Subcutaneous abdominal adipose tissue (tissue), 5 donors: ENCODE data around the gene C19orf12.
A peak's percentile ranks its signal among the peaks of the same experiment; 100 is the strongest.

Experiments used
- H3K27ac ChIP-seq: one replicate; pipeline ENCODE4 v1.7.0; 2013; ENCODE audit warnings: low read depth, mild to moderate bottlenecking, inconsistent platforms, low read length, moderate library complexity
- H3K27me3 ChIP-seq, 5 donors: one replicate each; pipeline ENCODE4 v1.7.0; 2013; ENCODE audit warnings: low read length in 5 of 5, inconsistent platforms in 1 of 5; ENCODE audit not compliant: control insufficient read depth in 5 of 5, insufficient read depth in 4 of 5
- H3K36me3 ChIP-seq, 5 donors: one replicate each; pipeline ENCODE4 v1.7.0; 2013; ENCODE audit warnings: low read length in 5 of 5; ENCODE audit not compliant: control insufficient read depth in 5 of 5, insufficient read depth in 5 of 5
- H3K4me1 ChIP-seq, 5 donors: one replicate each; pipeline ENCODE4 v1.7.0; 2013; ENCODE audit warnings: low read length in 5 of 5, mild to moderate bottlenecking in 3 of 5, moderate library complexity in 1 of 5; ENCODE audit not compliant: control insufficient read depth in 5 of 5, insufficient read depth in 5 of 5
- H3K4me3 ChIP-seq, 5 donors: one replicate each; pipeline ENCODE4 v1.7.0; 2013; ENCODE audit warnings: low read length in 5 of 5, low read depth in 1 of 5
- H3K9ac ChIP-seq, 5 donors: one replicate each; pipeline ENCODE4 v1.7.0; 2013; ENCODE audit warnings: low read length in 5 of 5, mild to moderate bottlenecking in 4 of 5, moderate library complexity in 3 of 5
- H3K9me3 ChIP-seq, 5 donors: one replicate each; pipeline ENCODE4 v1.7.0; 2013; ENCODE audit warnings: low read length in 5 of 5; ENCODE audit not compliant: control insufficient read depth in 5 of 5
- donor health status: healthy.
- donor health status: healthy.
- donor health status: healthy.
- donor health status: healthy.
- donor health status: healthy.

C19orf12 gene

GRCh38 chr19:29687897-29688728, 26.9 kb downstream of the C19orf12 start:
- Histone ChIP-seq H3K9ac (no peak overlapping the region), H3K36me3 (no peaks in the 10 kb centered on the region), H3K27ac (peak overlapping the region; percentile 87), H3K4me3 (no peak overlapping the region), H3K4me1 (peaks cover 0 to 31% (median 23%) of the 10 kb centered on the region in 5 donors), H3K27me3 (no peaks in the 10 kb centered on the region), H3K9me3 (peaks cover 4 to 9% (median 6%) of the 10 kb centered on the region in 5 donors)

DNA sequence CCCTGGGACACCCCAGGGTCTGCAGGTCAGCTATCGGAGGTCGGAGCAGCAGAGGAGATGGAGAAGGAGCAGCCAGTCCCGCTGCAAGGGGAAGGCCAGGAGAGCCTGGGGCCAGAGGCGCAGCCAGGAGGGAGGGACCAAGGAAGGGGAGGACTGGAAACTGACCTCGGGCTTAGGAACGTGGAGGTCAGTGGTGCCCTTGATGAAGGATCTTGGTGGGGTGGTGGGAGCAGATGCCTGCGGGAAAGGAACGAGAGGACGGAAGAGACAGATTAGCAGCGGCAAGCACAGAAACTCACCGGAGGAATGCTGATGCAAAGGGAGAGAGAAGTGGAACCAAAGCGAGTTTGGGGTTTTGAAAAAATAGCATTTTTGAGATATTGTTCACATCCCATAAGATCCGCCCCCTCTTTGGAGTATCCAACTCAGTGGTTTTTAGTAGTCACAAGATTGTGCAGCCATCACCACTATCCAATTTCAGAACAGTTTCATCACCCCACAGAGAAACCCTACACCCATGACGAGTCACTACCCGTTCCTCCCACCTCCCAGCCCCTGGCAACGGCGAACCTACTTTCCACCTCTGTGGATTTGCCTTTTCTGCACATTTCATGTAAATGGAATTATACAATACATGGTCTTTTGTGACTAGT, 27.7 kb downstream of the C19orf12 start:
- H3K9me3 ChIP-seq = peaks cover 4 to 9% (median 6%) of the 10 kb centered on the region in 5 donors
- peaks cover 0 to 38% (median 30%) of the 10 kb centered on the region in 5 donors for H3K4me1 ChIP-seq
- H3K9ac ChIP-seq = peak overlapping the region in 2 of 5 donors; percentile 15 to 26
- peak overlapping the region; percentile 45 to 65 (median 59) for H3K4me3 ChIP-seq
- peak overlapping the region; percentile 87 for H3K27ac ChIP-seq
- no peaks in the 10 kb centered on the region for H3K27me3 ChIP-seq
- no peaks in the 10 kb centered on the region for H3K36me3 ChIP-seq

DNA sequence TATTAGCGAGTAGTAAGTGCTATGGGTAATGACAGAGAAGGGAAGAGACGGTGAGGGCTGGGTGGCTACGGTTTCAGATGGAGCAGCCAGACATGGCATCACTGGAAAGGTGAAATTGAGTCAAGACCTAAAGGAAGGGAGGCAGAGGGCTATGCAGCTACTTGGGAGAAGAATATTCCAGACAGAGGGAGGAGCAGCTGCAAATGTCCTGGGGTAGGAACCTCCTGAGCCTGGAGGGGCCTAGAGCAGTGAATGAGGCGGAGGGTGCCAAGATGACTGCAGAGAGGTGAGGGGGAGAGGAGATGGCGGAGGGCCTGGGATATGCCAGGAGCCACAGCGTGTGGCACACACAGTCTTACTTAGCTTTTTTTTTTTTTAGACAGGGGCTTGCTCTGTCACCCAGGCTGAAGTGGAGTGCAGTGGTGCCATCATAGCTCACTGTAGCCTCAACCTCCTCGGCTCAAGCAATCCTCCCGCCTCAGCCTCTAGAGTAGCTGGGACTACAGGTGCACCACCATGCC, 28.7 kb downstream of the C19orf12 start:
- Histone ChIP-seq H3K27me3 (no peaks in the 10 kb centered on the region), H3K9me3 (peaks cover 4 to 9% (median 6%) of the 10 kb centered on the region in 5 donors), H3K27ac (peak overlapping the region; percentile 87), H3K36me3 (no peaks in the 10 kb centered on the region), H3K9ac (no peak overlapping the region), H3K4me3 (no peak overlapping the region), H3K4me1 (peaks cover 3 to 49% (median 41%) of the 10 kb centered on the region in 5 donors)

DNA sequence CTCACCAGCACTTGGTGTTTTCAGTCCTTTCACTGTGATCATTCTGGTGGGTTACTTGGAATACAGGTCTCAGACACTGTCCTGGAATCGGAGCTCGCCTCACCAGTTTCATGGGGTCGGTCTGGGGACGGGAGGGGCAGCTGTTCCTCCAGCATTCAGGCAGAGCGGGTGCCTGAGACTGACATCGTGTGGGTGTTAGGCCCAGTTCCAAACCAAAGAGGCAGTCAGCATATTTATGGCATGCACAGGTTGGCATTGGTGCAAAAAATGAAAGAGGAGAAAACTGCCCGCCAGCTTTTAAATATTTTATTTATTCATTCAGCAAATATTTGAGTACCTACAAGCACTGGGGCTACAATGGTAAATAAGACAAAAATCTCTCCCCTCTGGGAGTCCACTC, 29.7 kb downstream of the C19orf12 start:
- Histone ChIP-seq H3K27ac (no peak overlapping the region), H3K4me3 (no peak overlapping the region), H3K9me3 (peaks cover 0 to under 1% (median 0%) of the 10 kb centered on the region in 5 donors), H3K4me1 (peaks cover 4 to 59% (median 51%) of the 10 kb centered on the region in 5 donors), H3K27me3 (no peaks in the 10 kb centered on the region), H3K9ac (peak overlapping the region in 2 of 5 donors; percentile 7 to 41), H3K36me3 (no peaks in the 10 kb centered on the region)

DNA sequence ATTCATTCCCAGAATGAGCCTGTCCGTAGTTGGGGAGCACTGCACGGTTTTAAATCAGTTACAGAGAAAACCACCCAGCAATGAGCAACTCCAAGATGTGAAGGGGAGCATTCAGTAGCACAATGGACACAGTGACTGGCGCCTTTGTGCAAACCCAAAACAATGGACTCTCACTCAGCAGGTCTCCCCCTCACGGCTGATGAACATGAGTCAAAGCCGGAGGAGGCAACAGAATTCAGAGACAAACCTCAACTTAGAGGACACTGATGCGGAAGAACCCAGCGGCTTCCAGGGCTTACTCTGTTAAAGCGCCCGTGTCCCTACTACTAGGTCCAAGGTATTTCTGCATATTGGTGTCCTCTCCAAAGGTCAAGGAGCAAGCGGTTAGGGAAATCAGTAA, 32.1 kb downstream of the C19orf12 start:
- no peak overlapping the region for H3K27ac ChIP-seq
- no peak overlapping the region for H3K9ac ChIP-seq
- no peak overlapping the region for H3K4me3 ChIP-seq

GRCh38 chr19:29682236-29682895, 32.7 kb downstream of the C19orf12 start:
- H3K36me3 ChIP-seq = peaks cover 0 to 3% (median 2%) of the 10 kb centered on the region in 5 donors
- H3K4me1 ChIP-seq = peaks cover 4 to 78% (median 77%) of the 10 kb centered on the region in 5 donors
- no peaks in the 10 kb centered on the region for H3K27me3 ChIP-seq
- H3K9ac ChIP-seq = peak overlapping the region in 1 of 5 donors; percentile 54
- H3K27ac ChIP-seq = peak overlapping the region; percentile 35
- no peak overlapping the region for H3K4me3 ChIP-seq
- H3K9me3 ChIP-seq = no peaks in the 10 kb centered on the region

More for the DNA sequence above, 32.1 kb downstream of the C19orf12 start:
- no peaks in the 10 kb centered on the region for H3K27me3 ChIP-seq
- no peaks in the 10 kb centered on the region for H3K9me3 ChIP-seq
- H3K4me1 ChIP-seq = peaks cover 4 to 76% (median 71%) of the 10 kb centered on the region in 5 donors
- H3K36me3 ChIP-seq = peaks cover 0 to 3% (median 0%) of the 10 kb centered on the region in 5 donors

DNA sequence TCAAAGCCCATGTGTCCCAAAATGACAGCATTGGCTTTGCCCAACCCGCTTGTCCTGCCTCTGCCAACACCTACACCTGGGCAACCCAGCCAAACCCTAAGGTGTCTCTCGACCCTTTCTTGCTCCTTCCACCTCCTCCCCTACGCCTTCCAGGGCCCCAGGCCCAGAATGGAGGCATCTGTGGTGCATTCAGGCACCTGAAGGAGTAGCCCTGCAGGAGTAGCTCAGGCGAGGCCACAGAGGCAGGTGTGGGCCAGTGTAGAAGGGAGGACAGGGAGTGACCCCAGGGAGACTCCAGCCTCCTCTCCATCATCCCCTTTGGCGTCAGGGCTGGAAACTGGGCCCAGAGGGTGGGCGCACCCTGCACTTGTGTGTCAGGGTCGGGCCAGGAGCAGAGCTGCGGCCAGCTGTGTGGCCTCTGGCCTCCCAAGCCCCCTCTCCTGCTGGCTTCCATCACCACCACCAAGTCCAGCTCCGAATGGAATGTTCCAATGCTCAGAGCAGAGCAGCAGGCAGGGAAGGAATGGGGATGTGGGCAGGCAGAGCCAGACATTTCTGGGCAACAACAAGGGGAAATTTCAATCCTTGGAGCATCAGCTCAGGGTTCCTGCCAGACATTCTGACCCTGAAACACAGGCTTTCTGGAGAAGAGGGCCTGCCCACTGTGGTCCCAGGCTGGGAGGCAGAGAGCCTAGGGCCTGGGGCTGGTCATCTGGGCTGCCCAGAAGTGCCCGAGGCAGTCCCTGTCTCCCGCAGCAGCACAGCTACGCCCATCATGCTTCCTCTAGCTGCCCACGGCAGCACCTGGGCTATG, 33.4 kb downstream of the C19orf12 start:
- Histone ChIP-seq H3K27ac (peak overlapping the region; percentile 35), H3K4me1 (peaks cover 8 to 78% (median 77%) of the 10 kb centered on the region in 5 donors), H3K4me3 (peak overlapping the region in 1 of 5 donors; percentile 22), H3K9me3 (no peaks in the 10 kb centered on the region), H3K27me3 (no peaks in the 10 kb centered on the region), H3K9ac (peak overlapping the region in 1 of 5 donors; percentile 54), H3K36me3 (peaks cover 0 to 10% (median 7%) of the 10 kb centered on the region in 5 donors)

GRCh38 chr19:29680937-29681336, 34.1 kb downstream of the C19orf12 start:
- Histone ChIP-seq H3K4me3 (peak overlapping the region in 1 of 5 donors; percentile 22), H3K36me3 (peaks cover 0 to 15% (median 9%) of the 10 kb centered on the region in 5 donors), H3K27ac (no peak overlapping the region), H3K27me3 (no peaks in the 10 kb centered on the region), H3K9me3 (no peaks in the 10 kb centered on the region), H3K4me1 (peaks cover 8 to 81% (median 79%) of the 10 kb centered on the region in 5 donors), H3K9ac (peak overlapping the region in 2 of 5 donors; percentile 1 to 54)

- peaks cover 0 to 20% (median 11%) of the 10 kb centered on the region in 5 donors for H3K36me3 ChIP-seq
- H3K9me3 ChIP-seq = no peaks in the 10 kb centered on the region
- peaks cover 12 to 84% (median 83%) of the 10 kb centered on the region in 5 donors for H3K4me1 ChIP-seq
- no peak overlapping the region for H3K27ac ChIP-seq
- peak overlapping the region in 1 of 5 donors; percentile 1 for H3K9ac ChIP-seq
- H3K27me3 ChIP-seq = no peaks in the 10 kb centered on the region
- no peak overlapping the region for H3K4me3 ChIP-seq
Measured at GRCh38 chr19:29680447-29680846, 34.6 kb downstream of the C19orf12 start.
